Activated CD8-positive, alpha-beta memory T cell treated with anti-CD3 and anti-CD28 coated beads, Interleukin-2, amount 50 U/mL, for 1 hour (primary cell): ENCODE measurements around the gene PRSS53.

Experiments
- DNase-seq: peaks from one replicate; pipeline ENCODE4 v3.0.0-alpha.2; 2020; ENCODE audit errors: extremely low read depth

The PRSS53 gene

DNA sequence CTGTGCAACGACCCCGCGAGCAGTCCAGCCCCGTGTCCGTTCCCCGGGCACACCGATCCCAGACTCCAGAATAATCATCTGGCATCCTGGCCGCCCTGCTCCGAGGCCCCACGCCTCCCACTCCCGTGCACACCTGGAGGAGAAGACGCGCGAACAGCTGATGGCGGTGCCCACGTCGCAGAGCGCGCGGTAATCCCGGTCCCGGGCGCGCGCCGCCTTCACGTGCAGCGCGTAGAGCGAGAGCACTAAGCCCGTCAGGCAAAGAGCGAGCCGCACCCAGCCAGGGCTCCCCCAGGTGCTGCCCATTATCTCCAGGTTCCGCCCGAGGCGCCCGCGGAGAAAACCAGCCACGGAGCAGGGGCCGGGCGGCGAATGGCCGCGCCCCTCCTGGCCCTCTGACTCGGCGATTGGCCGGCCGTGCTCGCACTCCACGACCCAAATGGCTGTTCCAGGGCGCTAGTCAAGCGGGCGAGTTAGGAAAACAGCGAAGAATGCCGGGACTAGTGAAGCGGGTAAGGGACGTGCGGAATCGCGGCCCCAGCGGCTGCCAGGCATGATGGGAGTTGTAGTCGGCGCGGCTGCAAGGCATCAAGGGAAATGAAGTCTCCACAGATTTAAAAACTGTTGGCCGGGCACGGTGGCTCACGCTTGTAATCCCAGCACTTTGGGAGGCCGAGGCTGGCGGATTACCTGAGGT is 5.8 kb upstream of the PRSS53 start, which contains the start of gene VKORC1:
VKORC1 (minus strand) TSS at position 374 of the 697 bp plus-strand sequence; CDS start at position 306, 68 bp downstream.
- peak; percentile 74 for DNase-seq

DNA sequence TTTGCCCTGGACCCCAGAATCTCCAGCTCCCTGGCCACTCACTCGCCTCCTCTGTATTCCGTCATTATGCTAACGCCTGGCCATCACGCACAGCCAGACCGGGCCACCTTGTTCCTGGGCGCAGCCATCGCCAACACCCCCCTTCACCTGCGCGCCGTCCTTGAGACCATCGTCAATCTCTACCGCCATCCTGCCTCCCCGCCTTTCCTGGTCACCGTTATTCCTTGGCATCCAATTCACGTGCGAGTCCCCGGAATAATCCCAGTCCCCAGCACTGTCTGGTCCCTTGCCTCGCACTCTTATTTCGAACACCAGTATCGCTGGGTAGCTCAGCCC is 5.3 kb upstream of the PRSS53 start:
- no peak for DNase-seq

DNA sequence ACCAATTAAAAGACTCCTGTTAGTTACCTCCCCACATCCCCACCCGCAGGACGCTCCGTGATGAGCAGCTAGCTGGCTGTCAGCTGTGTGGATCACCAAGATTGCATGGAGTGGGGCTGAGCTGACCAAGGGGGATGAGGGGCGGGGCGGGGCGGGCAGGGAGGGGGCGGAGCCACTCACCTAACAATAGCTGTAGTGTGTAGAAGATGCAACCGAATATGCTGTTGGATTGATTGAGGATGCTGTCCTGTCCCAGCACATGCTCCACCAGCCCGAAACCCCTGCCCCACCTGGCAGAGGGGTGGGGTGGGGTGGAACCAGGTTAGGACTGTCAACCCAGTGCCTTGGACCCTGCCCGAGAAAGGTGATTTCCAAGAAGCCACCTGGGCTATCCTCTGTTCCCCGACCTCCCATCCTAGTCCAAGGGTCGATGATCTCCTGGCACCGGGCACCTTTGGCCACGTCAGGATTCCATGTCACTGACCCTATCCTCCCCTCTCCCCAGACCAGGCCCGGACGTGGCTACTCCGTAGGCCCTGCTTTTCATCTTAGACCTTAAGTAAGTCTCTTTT is 4.5 kb upstream of the PRSS53 start:
- no peak for DNase-seq

DNA sequence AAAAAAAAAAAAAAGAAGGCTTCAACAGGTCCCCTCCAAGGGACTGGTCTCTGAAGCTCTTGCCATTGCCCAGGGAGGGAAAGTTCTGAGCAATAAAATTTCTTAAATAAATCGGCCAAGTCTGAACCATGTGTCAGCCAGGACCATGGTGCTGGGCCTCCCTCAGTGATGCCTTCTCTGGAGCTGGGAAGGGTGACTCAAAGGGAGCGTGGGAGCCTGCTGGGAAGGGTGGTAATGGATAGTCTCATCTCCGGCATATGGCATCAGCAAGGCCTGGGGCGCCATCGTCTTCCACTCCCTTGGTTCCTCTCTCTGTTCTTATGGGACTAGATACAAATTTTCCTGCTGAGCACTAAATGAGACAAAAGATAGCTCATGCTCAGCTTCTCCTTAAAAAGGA is 3.6 kb upstream of the PRSS53 start:
- no peak for DNase-seq

DNA sequence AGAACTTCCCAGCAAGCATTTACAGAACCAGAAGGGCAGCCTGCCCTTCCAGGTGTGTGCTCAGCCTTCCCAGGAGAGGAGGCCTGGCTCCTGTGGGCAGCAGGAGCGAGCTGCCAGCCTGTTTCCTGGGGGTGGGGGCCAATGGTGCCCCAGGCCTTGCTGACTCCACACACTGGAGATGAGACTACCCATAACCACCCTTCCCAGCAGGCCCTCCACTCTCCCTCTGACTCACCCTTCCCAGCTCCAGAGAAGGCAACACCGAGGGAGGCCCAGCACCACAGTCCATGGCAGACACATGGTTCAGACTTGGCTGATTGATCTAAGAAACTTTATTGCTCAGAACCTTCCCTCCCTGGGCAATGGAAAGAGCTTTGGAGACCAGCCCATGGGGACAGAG is 1.8 kb upstream of the PRSS53 start:
- no peak for DNase-seq

DNA sequence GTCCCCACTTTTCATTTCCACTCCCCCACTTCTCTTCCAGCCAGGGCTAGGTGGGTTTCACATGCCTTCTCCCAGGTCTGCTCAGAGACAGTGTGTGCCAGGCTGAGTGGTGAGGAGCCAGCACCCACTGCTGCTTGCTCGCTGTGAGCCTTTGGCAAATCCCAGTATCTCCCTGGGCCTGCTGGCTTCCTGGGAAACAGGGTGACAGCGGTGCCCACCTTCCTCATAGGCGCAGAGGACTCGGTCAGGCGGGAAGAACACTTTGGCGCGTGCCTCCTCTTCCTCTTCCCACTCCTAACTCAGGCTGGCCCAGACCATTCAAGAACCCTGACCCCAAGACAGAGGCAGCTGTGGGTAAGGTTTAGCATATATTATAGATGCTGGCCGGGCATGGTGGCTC is 456 bp upstream of the PRSS53 start:
- no peak for DNase-seq

DNA sequence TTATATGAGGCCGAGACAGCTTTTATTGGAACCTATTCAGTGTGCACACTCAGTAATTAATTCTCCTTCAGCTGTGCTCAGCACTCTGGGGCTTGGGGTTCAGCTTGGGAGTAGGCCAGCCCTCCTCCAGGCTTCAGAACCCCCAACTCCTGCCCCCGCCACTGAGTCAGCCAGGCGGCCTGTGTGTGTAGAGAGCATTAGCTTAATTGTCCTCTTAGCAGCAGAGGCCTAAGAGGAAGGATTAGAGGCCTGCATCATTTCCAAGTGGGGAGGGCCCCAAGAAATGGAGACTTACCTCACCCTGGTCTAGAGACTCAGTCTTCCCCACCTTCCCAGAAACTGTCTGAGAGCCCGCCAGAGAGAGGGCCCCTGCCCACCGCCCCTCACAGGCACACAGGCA is 772 bp downstream of the PRSS53 start:
- no peak for DNase-seq

DNA sequence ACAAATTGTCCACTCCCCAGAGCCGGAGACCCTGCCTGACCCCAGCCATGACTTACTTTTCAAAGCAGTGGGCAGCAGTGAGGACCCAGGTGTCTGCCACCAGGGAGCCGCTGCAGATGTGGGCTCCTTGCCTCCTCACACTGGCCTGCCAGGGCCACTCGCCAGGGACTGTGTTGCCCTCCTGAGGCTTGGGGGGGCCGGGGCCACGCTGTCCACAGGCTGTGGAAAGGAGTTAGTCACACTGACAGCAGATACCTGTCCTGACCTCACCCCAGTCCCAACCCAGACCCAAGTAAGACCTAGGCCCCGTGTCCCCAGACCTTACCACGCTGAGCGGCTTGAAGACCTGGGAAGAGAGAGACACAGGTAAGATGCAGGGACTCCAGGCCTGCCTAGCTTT is 1.3 kb downstream of the PRSS53 start:
- DNase-seq = no peak

DNA sequence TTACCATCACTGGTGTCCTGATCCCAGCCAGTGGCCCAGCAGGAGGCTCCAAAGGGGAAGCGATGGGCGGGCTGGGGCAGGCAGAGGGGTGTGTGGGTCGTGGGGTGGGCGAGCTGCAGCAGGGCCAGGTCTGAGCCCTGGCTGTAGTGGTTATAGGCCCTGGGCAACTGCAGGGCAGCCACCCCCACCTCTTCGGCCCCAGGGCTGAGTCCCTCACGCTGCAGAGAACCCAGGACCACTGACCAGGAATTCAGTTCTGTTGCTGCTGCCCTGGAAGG is 2.2 kb downstream of the PRSS53 start:
- DNase-seq = no peak

DNA sequence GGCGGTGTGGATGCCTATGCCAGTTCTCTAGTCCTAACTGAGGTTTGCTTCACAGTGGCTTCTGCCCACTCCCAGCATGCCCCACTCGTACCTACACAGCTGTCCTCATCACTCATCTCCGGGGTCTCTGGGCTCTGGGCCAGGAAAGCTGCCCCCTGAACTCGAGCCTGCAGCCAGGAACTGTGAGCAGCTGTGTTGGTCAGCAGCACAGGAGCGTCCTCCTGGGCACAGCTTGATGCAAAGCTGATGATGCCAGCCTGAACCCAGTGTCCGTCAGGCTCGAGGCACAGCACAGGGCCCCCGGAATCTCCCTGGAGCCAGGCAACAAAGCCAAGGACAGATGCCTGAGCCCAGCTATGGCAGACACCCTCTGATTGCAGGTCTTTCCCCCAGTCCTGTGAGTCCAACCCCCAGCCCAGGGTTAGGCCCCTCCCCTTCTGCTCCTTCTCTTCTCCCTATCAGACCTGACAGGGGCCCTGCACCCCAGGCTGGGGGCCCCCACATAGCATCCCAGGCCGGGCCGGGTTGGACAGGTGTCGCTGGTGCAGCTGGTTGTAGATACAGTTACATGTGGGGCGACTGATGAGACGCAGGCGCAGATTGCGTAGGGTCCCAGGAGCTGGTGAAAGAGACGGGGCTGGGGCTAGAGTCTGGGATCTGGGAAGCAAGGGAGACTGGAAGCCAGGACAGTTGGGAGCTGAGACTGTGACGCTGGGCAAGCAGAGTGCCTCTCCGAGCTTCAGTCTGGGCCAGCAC is 2.7 kb downstream of the PRSS53 start:
- no peak for DNase-seq

DNA sequence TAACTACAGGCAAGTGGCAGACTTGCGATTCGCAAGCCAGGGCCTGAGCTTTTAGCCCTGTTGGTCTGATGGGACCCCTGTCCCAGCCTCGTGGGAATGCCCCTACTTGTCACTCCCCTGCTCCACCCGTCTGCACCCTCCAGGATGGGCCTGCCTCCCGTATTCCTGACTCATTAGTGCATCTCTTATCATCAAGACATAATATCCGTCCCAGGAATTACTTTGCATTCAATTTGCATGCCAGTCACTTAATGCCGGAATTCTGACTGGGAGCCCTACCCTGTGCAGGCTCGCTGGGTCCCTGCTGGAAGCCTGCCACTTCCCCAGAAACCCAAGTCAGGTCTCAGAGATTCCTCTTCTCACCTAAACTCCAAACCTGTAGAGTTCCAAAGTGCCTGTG is 3.3 kb downstream of the PRSS53 start:
- no peak for DNase-seq

DNA sequence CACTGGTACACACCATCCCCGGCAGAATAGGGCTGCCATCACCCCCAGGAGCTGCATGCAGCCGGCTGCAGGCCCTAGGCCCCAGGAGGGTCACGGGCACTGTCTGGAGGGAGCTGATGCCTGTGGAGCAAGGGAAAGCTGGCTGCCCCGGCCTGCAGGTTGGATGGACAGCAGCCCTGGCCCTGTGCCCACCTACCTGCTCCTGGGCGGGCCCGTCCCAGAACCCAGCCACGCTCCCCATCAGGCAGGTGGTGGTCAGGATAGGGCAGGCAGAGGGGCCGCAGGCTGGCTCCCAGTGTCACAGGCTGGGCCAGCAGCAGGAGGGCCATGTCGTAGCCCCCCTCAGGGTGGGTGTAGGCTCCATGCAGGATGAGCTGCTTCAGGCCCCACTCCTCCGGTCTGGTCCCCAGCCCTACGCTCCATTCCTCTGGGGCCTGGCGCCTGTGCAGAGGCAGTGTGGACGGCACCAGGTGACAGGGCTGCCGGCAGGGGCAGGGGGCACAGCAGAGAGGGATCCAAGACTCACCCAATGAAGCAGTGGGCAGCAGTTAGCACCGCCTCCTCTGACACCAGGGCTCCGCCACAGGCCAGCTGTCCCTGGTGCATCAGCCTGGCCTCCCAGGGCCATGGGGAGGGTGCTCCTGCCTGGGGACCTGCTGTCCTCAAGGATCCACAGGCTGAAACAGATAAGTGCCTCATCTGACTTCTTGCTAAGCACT is 4.0 kb downstream of the PRSS53 start:
- no peak for DNase-seq

DNA sequence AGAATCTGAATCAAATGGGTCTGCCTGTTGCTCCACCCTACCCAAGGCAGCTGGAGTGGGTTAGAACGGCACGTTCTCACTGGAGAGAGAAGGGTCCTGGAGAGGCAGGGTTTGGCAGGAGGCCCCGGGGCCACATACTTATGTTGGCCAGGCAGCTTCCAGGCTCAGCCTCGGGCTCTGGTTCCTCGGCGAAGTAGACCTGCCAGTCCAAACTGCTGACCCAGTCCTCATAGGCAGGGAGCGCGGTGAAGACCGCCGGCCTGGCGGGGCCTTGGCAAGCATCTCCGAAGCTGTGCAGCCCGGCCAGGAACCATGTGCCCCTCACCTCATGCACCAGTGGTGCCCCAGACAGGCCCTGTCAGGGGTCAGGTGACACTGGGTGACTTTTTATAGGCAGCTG is 4.8 kb downstream of the PRSS53 start:
- DNase-seq = no peak

DNA sequence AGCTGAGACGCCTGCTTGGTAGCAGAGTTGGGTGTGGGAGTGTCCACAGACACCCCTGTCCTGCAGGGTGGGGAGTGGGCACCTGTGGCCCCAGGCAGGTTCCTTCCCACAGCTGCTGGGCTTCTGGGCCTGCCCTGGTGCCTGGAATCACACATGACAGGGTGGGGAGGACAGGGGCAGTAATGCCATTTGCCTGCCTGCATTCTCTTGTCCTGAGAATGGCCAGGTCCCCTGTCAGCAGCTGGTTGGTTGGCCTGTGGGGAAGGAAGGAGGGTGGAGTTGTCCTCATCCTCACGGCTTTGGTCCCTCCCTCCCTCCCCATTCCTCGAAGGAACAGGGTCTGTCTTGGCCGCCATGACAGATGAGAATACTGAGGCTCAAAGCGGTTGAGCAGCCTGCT is 5.2 kb downstream of the PRSS53 start:
- no peak for DNase-seq

DNA sequence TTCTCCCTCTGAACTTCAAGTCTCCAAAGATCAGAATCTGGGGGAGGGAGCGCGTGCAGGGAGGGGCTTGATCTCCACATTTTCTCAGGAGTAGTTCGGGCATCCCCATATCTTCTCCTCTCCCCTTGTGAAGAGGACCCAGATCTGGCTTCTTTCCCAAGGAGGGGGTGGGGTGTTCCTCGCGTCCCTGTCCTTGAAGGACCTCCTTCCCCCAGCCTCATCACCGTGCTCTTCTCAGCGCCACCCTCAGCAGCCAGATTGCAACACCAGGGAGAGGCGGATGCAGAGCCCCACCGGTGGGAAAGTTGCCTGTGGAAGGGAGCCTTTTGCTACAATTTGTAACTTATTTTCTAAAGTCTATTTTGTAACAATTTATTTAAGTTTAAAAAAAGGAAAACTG is 5.7 kb downstream of the PRSS53 start:
- no peak for DNase-seq

DNA sequence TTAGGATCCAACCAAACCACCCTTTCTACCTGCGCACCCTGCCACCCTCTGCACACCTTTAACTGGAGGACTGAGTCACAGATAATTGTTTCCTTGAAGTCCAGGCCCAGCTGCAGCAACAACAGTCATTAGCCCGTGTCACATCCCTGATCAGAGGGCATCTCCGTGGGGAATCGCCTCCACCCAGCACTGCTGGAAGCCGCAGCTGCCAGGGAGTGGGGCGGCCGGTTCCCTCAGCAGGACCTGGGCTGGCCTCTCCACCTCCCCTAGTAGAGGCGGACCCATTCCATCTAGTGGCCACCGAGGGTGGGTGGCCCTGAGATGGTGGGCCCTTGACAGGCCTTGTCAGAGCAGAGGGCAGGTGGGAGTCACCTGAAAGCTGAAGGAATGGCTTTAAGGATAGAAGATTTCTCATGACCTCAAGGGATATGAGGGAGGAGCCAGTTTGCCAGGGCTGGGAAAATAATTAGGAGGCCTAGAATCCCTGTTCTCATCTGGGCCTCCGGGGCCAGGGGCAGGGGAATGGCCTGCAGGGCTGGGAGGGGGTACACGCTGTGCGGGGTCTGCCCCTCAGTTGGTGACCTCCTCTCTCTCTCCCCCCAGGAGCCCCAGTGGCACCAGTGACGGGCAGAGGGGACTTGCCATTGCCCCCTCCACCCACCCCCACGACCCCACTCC is 6.2 kb downstream of the PRSS53 start:
- DNase-seq = no peak

DNA sequence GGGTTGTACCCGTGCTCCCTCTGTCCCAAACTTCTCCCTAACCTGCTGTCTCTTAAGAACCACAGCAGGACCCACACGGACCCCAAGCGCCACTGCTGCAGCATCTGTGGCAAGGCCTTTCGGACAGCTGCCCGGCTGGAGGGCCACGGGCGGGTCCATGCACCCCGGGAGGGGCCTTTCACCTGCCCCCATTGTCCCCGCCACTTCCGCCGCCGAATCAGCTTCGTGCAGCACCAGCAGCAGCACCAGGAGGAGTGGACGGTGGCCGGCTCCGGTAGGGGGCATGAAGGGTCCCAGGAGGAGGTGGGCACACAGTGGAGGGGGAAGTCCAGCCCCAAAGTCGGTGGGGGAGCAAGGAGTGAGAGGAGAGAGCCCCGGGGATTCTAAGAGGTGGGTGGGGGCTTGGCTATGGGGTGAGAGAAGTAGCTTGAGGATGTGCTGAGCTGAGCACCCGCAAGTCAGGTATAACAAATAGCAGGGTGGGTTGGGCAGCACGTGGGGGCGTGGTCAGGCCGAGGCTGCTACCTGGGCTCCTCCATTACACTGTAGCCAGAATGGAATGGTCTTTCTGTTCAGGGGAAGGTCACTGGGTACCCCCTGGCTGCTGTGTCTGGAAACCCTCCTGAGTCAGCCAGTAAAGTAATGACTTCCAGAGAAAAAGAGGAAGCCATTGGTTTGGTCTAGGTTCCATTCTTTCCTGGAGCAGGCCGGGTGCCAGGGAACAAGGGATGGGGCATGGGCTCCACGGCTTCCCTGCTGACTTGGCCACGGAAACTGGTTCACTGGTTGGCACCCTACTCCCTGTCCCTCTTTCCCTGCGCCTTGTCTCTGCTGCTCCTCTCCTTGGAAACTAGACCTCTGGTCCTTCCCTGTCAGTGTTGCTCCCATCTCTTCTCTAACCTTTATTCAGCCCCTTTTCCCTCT is 7.1 kb downstream of the PRSS53 start:
- no peak for DNase-seq

DNA sequence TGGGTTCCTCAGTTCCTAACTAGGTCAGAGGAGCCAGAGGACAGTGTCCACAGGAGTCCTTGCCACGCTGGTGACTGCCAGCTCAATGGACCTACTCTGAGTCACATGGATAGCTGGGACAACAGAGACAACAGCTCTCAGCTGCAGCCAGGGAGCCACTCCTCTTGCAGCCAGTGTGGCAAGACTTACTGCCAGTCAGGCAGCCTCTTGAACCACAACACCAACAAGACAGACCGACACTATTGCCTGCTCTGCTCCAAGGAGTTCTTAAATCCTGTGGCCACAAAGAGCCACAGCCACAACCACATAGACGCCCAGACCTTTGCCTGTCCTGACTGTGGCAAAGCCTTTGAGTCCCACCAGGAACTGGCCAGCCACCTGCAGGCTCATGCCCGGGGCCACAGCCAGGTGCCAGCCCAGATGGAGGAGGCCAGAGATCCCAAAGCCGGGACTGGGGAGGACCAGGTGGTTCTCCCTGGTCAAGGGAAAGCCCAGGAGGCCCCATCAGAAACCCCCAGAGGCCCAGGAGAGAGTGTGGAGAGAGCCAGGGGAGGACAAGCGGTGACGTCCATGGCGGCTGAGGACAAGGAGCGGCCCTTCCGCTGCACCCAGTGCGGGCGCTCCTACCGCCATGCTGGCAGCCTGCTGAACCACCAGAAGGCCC is 7.9 kb downstream of the PRSS53 start:
- no peak for DNase-seq

DNA sequence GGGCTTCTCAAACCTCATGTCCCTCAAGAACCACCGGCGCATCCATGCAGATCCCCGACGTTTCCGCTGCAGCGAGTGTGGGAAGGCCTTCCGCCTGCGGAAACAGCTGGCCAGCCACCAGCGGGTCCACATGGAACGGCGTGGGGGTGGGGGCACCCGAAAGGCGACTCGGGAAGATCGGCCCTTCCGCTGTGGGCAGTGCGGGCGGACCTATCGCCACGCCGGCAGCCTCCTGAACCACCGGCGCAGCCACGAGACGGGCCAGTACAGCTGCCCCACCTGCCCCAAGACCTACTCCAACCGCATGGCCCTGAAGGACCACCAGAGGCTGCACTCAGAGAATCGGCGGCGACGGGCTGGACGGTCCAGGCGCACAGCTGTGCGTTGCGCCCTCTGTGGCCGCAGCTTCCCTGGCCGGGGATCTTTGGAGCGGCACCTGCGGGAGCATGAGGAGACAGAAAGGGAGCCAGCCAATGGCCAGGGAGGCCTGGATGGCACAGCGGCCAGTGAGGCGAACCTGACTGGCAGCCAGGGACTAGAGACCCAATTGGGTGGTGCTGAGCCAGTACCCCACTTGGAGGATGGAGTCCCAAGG is 8.6 kb downstream of the PRSS53 start:
- DNase-seq = no peak

DNA sequence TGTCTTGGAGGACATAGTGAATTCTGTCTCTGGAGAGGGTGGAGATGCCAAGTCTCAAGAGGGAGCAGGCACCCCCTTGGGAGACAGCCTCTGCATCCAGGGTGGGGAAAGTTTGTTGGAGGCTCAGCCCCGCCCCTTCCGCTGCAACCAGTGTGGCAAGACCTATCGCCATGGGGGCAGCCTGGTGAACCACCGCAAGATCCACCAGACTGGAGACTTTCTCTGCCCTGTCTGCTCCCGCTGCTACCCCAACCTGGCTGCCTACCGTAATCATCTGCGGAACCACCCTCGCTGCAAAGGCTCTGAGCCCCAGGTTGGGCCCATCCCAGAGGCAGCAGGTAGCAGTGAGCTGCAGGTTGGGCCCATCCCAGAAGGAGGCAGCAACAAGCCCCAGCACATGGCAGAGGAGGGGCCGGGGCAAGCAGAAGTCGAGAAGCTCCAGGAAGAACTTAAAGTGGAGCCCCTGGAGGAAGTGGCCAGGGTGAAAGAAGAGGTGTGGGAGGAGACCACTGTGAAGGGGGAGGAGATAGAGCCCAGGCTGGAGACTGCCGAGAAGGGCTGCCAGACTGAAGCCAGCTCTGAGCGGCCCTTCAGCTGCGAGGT is 9.3 kb downstream of the PRSS53 start:
- DNase-seq = no peak
